Measurements from ENCODE around the gene BRINP2. TPM values are rescaled to one million over a fixed set of nuclear protein-coding genes. Genes with fewer than 3 reads are reported as not detected.

The BRINP2 gene
- total RNA-seq, 1 donor = not detected

GRCh38 chr1:177211231-177211630, 40.5 kb downstream of the BRINP2 start:
- DNase-seq (ENCODE audit: low read depth) = peak; percentile 48
- H3K4me3 ChIP-seq (ENCODE audit: low read depth, low read length) = no peak overlapping the region
- no peak for TF ChIP-seq CTCF (IDR thresholded peaks at IDR 0.05; ENCODE audit: insufficient read depth, low read depth, low read length)

GRCh38 chr1:177216587-177217202, 45.9 kb downstream of the BRINP2 start:
- no peak for DNase-seq (ENCODE audit: low read depth)
- no peak overlapping the region for H3K4me3 ChIP-seq (ENCODE audit: low read depth, low read length)
- TF ChIP-seq CTCF (IDR thresholded peaks at IDR 0.05; ENCODE audit: insufficient read depth, low read depth, low read length) = no peak

GRCh38 chr1:177219554-177220458, 49.0 kb downstream of the BRINP2 start:
- no peak for DNase-seq (ENCODE audit: low read depth)

GRCh38 chr1:177223359-177223758, 52.6 kb downstream of the BRINP2 start:
- no peak for DNase-seq (ENCODE audit: low read depth)
- TF ChIP-seq CTCF (IDR thresholded peaks at IDR 0.05; ENCODE audit: insufficient read depth, low read depth, low read length) = no peak
- no peak overlapping the region for H3K4me3 ChIP-seq (ENCODE audit: low read depth, low read length)

More at GRCh38 chr1:177219554-177220458, 49.0 kb downstream of the BRINP2 start:
- TF ChIP-seq CTCF (IDR thresholded peaks at IDR 0.05; ENCODE audit: insufficient read depth, low read depth, low read length) = no peak
- H3K4me3 ChIP-seq (ENCODE audit: low read depth, low read length) = no peak overlapping the region

GRCh38 chr1:177227978-177228692, 57.4 kb downstream of the BRINP2 start:
- H3K4me3 ChIP-seq (ENCODE audit: low read depth, low read length) = no peak overlapping the region
- DNase-seq (ENCODE audit: low read depth) = no peak
- no peak for TF ChIP-seq CTCF (IDR thresholded peaks at IDR 0.05; ENCODE audit: insufficient read depth, low read depth, low read length)

- no peak overlapping the region for H3K4me3 ChIP-seq (ENCODE audit: low read depth, low read length)
- DNase-seq (ENCODE audit: low read depth) = no peak
- TF ChIP-seq CTCF (IDR thresholded peaks at IDR 0.05; ENCODE audit: insufficient read depth, low read depth, low read length) = no peak
These were observed 57.9 kb downstream of the BRINP2 start for GRCh38 chr1:177228693-177229065.

All from fibroblast of villous mesenchyme (primary cell).